Retinal pigment epithelial cell (primary cell): Measurements from ENCODE around the gene SYNE2.

Source experiments
- DNase-seq: peaks from one replicate; pipeline ENCODE4 v3.0.0-alpha.2; 2010; ENCODE audit warnings: low read depth
- H3K4me3 ChIP-seq: 2 replicates; pipeline ENCODE4 v1.5.1; 2011; ENCODE audit warnings: mild to moderate bottlenecking, low read length, control low read depth, moderate library complexity
- TF ChIP-seq, protein P1 (sequence below): conservative IDR thresholded peaks from 2 replicates; pipeline ENCODE4 v1.5.1; 2011; ENCODE audit warnings: low read depth, low read length, control low read depth, inconsistent platforms

Gene SYNE2

DNA sequence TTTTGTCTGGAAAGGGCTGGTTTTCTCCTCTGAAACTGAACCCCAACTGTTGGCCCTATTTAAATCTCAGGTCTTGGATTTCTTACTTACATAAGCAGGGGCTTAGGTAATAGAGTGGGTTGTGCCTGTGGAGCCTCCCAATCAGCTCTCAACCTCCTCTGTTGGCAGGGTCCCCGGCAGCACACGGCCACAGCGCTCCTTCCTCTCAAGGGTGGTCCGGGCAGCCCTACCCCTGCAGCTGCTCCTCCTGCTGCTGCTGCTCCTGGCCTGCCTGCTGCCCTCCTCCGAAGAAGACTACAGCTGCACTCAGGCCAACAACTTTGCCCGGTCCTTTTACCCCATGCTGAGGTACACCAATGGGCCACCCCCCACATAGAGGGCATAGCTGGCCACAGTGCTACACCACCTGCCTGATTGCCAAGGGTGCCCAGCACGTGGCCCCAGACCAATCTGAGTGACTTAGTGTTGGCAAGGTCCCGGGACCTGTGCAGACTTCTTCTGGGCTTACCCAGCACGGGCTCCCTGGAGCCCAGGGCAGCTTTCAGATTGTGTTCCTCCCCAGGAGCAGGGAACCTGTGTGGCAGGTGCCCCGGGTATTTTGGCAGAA is 372.4 kb downstream of the SYNE2 start:
- no peak for DNase-seq
- TF ChIP-seq, protein P1, sequence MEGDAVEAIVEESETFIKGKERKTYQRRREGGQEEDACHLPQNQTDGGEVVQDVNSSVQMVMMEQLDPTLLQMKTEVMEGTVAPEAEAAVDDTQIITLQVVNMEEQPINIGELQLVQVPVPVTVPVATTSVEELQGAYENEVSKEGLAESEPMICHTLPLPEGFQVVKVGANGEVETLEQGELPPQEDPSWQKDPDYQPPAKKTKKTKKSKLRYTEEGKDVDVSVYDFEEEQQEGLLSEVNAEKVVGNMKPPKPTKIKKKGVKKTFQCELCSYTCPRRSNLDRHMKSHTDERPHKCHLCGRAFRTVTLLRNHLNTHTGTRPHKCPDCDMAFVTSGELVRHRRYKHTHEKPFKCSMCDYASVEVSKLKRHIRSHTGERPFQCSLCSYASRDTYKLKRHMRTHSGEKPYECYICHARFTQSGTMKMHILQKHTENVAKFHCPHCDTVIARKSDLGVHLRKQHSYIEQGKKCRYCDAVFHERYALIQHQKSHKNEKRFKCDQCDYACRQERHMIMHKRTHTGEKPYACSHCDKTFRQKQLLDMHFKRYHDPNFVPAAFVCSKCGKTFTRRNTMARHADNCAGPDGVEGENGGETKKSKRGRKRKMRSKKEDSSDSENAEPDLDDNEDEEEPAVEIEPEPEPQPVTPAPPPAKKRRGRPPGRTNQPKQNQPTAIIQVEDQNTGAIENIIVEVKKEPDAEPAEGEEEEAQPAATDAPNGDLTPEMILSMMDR: no peak
- no peak overlapping the region for H3K4me3 ChIP-seq

DNA sequence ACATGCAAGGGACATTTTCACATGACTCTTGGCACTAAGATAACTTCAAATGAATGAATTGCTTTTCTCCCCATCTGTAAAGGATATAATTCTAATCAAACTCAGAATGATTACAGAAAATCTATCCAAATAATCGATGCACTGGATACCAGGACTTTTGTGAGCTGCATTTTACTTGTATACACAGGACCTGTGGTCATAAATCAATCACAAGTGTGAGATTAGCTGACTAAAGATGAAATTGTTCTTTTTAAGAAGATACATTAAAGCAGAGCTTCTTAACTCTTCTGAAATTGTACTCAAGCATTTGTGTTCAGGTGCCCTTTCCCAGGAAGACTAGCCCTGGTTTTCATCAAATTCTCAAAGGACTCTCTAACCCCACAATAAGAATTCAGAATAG is 375.1 kb downstream of the SYNE2 start:
- H3K4me3 ChIP-seq: no peak overlapping the region
- no peak for DNase-seq
- TF ChIP-seq, protein P1: no peak

DNA sequence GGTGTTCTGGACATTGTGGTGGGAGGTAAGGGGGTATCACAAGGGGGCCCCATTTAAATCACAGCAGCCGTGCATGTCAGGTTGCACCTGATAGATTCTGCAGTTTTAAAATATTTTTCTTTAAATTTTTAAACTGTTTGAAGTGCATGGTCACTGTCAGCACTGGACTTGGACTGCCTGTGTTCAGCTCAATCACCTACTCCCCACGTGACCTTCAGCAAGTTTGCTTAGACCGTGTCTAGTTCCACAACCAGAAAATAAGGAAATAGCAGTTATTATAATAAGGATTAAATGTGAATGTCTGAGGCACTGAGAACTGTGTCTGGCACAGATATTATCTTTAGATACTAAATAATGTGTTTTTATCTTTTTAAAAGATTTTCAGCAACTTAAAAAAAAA is 376.7 kb downstream of the SYNE2 start:
- no peak for DNase-seq
- no peak overlapping the region for H3K4me3 ChIP-seq
- TF ChIP-seq, protein P1: no peak

DNA sequence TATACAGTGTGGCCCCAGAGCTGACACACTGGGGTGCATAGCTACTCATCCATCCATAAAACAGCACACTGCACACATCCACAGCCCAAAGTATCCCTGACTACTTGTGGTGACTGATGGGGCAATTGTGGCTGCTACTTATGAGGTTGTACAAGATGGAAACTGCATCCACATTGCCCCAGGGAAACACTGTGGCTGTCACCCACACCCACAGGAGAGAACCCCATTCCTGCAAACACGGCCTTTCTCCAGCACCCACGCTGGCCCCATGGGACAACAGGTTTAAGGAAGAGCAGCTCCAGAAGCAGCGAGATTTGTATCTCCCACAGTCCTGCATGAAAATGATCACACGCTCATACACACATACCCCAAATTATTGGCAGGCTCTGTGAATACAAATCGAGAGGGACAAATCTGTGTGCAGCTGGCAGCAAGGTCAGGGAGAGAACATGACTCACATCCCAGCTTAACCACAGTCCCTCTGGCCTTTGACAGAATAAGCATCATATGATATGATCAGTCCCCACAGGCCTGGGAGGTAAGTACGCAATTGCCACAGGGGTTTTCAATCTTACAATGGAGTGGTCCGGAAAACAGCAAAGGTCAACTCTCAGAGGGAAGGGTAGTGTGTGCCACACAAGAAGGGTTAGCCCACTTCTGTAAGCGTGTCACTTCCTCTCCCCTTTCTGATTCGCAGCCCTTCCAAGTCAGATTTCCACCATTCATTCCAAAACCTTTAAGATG is 379.5 kb downstream of the SYNE2 start:
- DNase-seq: peak; percentile 62

DNA sequence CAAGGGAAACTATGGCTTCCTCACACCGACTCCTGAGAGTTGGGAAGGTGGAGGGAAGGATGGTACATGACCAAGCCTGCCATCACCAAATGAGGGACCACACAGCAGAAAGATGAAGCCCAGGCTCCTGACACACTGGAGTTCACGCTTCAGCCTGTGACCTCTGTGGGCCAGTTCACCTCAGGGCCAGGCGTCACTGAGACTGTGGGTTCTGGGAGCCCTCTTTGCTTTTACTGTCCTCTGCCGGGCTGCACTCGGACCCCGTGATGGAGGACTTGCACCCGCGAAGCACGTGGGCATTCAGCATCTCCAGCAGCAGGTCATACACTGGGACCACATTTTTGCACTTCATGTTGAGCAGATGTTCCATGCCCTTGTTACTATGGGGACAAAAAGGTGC is 380.1 kb downstream of the SYNE2 start:
- no peak for DNase-seq
- TF ChIP-seq, protein P1: no peak
- H3K4me3 ChIP-seq: no peak overlapping the region

More for the DNA sequence above, 379.5 kb downstream of the SYNE2 start:
- TF ChIP-seq, protein P1: no peak
- no peak overlapping the region for H3K4me3 ChIP-seq

DNA sequence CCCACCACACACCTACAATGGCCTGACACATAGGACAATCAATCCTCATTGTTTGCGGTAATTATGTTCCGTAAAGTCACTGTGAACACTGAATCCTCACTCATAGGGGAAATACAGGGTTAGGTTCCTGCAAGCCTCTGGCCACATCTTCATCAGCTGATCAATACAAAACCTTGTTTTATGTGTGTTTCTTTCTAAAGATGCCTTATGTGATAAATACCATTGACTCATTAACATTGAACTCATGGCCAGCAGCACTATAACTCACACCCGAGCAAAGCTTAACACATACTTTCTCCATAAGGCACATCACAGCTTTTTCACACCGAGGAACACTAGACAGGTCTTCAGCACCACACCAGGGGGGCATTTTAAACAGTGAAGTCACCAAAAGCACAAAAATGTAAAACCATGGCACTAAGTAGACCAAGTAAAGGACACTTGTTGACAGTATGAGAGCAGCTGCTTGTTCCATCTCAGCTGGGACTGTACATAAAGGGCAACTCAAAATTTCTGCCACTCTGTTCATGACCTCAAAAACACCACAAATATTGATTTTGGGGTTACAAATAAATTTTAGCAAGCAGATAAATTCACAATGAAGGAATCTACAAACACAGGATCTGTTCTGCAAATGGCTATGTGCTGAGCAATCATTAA is 380.9 kb downstream of the SYNE2 start:
- no peak for DNase-seq
- H3K4me3 ChIP-seq: no peak overlapping the region
- TF ChIP-seq, protein P1: no peak
